Articular chondrocyte of knee joint (primary cell): ENCODE measurements around the gene ZFP36L2. TPM values are rescaled to one million over a fixed set of nuclear protein-coding genes. Genes with fewer than 3 reads are reported as not detected.

ENCODE experiments used
- total RNA-seq: library from RNA; depleted of rRNA; stranded (reverse); fragments of >200 nt; gene quantifications from 2 replicates; pipeline ENCODE4 v1.2.3, GENCODE V29; 2012

The ZFP36L2 gene
- 25.6 and 34.3 TPM in 2 replicates for total RNA-seq

DNA sequence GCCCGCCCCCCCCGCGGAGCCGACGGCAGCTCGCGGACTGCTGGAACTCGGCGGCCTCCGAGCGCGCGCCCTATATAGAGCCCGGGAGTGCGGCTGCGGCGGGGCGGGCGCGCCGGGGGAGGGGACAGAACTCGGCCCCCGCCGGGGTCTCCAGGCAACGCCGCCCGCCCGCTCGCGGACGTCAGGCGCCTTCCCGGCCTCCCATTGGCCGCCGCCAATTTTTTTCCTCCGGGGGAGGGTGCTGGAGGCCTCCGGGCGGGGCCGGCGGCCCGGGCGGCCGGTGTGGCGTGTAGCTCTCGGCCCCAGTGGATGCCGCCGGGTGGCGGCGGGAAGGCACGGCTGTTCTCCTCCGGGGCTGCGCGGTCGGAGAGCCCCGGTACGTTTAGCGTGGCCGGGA, at the start of gene ZFP36L2:
ZFP36L2 (minus strand) TSS at position 49 of the 397 bp plus-strand sequence. CDS start 291 bp downstream, outside the sequence.

